ENCODE measurements around the gene PPID.
"Not testable (repeated sequence)": the region's sequence is repeated elsewhere in the genome, so short reads cannot be mapped to it uniquely, and the experiment has no call there.

Gene PPID

DNA sequence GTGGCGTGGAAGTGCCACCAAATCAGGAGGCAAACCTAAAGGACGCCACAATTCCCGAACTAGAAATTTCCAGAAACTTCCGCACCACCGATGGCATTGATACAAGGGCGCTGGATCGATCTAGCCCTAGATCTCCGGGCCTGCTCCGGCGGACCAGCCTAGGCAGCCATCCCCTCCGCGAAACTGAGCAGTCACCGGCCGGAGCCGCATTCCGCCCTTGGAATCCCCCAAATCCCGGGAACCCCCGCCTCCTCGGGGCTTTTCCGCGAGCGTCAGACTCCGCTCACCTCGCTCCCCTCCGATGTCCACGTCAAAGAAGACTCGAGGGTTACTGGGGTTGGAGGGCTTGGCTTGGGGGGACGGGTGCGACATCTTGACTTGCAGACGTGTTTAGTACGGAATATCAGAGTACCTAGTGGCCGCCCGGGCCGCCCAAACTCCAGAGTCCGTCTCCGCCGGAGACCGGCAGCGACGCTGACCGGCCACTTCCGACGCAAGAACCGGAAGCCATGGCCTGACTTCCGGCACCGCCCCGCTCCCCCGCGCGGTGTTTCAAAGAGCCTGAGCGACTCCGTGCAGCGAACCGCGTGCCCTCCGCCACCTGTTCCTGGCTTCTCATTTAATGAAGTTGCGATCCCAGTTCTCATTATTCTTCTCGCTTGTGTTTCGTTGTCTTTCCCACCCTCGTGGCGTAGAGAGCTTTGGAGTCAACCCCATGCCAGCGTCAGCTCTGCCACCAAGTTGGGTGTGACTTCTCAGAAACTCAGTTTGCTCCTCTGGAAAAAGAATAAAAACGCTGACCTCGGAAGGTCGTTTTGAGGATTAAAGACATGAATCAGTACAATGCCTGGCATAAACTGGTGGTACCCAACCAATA, at the start of gene PPID:
Gene PPID (minus strand): TSS at position 480 of the 877 bp plus-strand sequence. CDS start 108 bp downstream, at position 372.
- peak; percentile 7 for DNase-seq

DNA sequence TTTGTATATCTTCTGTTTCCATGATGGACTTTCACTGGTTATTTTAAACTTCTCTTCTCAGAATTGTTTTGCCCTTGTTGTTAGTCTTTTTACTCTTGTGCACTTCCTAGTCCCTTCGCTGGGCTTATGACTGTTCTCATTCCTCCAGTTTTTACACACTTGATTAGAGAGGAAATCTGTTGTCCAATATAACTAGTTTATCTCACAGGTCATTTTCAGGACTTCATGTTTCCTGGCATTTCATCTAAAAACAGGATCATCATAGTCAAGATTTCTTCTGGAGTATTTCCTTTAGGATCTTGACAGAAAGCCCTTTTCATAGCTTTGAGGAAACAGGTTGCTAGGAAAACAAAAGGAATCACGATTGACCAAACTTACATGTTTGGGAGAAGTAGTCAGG, 48.6 kb upstream of the PPID start:
- DNase-seq, result no peak

DNA sequence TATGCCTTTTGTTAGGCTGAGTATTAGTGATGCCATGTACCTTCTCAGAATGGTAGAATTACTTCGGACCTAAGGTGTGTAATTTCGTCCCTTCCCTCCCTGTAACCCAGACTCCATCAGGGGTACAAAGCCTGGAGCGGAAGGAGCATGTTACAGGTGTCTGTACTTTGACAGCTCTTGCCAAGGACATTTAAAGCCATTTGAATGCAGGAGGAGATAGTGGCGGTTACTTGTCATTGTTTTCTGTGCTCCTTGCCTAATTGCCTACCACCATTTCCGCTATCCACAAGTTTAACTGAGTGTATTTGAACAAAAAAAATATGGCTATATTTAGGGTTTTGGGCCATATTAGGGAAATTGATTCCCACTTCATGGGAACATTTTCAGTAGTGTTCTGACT, 47.5 kb upstream of the PPID start:
- DNase-seq, result no peak

DNA sequence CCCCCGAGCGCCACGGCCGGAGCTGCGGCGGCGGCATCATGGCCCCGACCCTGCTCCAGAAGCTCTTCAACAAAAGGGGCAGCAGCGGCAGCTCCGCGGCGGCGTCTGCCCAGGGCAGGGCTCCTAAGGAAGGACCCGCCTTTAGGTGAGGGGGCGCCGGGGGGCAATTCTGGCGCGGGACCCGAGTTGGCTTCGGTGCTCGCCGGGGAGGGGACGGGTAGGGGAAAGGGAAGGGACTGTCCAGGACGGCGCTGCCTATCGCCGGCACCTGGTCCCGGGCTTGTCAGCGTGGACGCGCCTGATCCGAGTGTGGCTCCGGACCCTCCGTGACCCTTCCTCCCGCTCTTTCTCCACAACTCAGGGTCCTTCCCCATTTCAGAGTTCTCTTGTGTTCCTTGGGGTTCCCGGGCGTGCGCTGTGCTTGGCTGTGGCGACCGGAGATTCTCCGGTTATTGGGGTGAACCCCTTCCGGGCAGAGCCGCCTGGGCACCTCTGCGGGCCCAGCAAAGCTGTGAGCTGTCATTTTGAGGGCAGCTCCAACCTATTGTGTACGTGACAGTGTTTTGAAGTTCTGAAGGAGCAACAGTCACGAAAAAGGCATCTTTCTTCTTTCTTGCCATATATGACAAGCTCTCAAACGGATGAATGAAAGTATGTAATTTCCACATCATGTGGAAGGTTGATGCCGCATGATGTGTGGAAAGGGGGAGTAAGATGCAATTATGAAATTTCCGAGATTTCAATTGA, 46.2 kb upstream of the PPID start:
- no peak for DNase-seq

DNA sequence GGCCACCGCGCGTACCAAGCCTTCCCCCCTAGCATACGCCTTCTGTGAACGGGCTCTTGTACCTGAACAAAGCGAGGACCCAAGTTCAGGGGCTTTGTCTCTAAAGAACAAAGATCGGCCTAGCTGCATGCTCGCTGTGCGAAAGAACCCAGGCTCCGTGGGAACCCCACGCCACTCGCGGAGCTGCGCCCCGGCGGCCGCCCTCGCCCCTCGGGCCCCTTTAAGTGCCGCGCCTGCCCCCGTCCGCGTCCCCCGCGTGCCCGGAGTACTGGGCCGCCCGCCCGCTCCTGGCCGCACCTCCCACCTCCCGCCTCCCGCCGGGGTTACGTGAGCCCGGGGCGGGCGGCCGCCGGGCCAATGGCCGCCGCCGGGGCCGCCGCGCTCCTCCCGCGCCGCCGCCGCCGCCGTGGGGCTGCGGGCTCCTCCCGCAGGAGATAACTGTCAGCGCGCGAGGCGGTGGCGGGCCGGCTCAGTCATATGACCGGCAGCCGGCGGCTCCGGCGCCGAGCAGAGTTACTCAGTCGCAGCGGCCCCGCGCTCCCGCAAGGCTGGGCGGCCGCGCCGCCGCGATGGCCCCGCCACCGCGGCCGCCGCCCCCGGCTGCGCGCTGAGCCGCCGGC, 45.5 kb upstream of the PPID start, which contains the start of gene FNIP2:
Gene FNIP2 (plus strand): TSS at position 472 of the 620 bp plus-strand sequence. CDS start 187 bp downstream, outside the sequence.
- no peak for DNase-seq

DNA sequence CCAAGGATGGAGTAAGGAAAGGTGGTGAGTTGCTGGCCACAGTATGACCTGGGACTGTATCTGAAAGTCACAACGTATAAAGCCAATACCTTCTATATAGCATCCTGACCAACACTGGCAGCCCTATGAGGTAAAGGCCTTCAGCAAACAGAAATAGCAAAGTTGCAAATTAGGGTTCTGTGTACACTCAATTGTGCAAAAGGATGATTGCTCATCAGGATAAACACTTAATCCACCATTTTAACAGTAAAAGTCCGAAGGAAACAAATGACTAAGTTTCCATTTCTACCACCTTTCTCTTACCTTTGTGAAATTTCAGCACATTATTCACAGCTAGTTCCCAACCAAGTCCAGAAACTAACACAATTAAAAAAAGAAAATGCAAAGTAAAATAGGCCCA, 44.3 kb upstream of the PPID start:
- DNase-seq, result no peak

DNA sequence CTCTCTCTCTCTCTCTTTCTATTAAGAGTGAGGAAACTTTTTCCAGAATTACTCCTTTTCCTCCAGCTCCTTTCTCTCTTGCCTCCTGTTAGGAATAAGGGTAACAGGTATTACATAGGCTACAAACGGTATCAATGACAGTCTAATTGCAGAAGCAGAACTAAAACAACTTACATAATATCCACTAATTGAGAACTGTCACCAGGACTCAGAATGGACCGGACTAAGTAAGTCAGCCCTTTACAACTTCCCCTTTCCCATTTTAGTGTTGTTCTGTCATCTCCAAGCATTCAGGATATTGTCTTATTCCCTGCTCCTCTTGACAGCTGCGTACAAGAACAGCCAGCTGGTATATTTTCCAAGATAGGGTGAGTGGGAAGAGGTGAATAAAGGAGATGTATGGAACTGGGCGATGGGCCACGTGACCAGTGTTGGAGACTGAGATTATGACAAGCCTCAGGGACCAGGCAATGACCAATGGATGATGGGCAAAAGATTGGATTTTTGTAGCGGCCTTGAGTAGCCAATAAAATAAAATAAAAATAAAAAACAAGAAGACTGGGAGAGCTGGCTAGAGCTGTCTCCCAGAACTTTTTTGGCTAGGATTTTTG, 43.3 kb upstream of the PPID start:
- DNase-seq, result no peak

DNA sequence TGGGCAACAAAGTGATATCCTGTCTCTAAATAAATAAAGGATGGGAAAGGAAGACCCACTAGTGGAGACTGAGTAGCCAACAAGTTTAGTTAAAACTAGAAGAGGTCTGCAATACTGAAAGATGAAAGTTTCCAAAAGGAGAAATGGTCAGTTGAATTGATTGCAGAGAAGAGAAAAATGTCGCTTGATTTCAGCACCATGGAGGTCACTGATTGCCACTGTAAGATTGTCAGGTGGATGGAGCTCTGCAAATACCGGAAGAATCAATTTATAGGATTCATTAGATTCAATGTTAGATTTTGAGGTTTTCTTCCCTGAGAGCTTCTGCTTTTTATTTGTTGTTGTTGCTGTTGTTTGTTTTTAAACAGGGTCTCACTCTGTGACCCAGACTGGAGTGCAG, 40.3 kb upstream of the PPID start:
- DNase-seq, result no peak

DNA sequence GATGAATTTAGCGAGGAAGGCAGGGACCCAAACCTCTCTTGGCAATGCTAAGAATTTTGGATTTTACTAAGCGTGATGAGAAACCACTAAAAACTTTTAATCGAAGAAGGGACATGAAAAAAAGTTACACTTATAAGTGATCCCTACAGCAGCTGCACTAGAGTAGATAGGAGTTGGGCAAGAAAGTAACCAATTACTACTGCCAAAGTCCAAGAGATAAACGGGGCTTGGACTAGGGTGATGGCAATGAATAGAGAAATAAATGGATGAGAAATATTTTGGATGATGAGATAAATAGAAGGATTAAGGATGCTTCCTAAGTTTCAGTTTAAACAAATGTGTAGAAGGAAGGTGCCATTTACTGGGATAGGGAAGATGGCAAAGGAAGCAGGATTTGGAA, 39.4 kb upstream of the PPID start:
- no peak for DNase-seq

DNA sequence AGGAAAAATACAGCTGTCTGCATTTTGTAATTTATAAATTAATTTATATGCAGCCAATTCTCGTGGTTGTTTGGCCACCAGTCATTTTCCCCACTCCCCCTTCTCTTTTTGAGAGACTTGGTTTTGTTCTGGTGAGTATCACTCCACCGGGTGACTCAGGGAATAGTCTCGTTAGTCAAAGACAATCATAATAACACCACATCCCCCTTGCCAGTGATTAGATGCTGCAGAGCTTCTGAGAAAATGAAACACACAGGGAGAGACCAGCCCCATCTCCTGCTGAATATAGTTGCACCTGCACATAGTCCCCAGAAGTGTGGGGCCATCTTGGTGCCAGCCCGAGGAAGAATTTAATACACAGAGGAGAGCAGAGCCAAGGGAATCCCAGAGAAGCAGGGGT, 37.7 kb upstream of the PPID start:
- no peak for DNase-seq

DNA sequence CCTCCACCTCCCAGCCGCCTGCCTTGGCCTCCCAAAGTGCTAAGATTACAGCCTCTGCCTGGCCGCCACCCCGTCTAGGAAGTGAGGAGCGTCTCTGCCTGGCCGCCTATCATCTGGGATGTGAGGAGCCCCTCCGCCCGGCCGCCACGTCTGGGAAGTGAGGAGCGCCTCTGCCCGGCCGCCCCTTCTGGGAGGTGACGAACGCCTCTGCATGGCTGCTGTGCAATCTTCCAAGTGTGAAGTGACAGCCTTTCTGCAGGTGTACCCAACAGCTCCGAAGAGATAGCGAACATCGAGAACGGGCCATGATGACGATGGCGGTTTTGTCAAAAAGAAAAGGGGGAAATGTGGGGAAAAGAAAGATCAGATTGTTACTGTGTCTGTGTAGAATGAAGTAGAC, 36.3 kb upstream of the PPID start:
- not testable (repeated sequence) for DNase-seq

DNA sequence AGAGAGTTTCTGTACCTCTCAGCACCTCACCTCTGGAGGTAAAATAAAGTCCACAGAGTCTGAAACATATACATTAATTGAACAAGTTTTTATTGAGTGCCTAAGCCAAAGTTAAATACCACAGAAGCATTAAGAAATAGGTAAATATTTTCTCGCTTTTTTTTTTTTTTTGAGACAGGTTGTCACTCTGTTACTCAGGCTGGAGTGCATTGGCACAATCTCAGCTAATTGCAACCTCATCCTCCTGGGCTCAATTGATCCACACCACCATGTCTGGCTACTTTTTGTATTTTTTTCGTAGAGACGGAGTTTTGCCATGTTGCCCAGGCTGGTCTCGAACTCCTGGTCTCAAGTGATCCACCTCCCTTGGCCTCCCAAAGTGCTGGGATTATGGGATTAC, 35.5 kb upstream of the PPID start:
- DNase-seq, result no peak

DNA sequence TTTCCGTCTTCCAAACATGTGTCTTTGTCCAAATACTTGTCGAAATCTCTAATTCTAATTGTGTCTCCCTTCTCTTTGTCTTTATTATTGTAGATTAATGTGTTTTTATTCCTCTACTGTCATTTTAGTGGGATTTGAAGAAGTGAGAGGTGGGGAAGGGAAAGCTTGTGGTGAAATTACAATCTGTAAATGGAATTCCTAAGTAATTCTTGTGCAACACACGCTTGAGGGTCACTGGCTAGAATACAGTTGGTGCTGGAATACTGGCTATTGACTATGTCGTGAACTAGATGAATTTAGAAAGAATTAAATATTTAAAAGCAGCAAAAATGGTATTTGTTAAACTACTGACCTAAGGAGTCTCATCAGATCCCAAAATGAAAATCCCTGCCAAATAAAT, 34.9 kb upstream of the PPID start:
- no peak for DNase-seq

DNA sequence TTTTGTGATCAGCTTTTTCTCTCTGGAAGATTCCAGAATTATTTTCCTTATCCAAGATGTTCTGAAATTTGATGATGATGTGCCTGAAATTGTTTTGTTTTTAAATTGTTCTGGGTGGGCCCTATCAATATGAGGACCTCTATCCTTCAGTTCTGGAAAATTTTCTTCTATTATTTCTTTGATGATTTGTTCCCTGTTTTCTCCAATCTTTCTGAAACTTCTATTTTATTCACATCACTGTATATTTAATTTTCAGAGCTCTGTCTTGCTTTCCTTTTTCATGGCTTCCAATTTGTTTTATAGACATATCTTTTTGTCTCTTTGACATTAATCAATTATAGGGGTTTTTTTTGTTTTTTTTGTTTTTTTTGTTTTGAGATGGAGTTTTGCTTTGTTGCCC, 33.4 kb upstream of the PPID start:
- DNase-seq, result no peak

DNA sequence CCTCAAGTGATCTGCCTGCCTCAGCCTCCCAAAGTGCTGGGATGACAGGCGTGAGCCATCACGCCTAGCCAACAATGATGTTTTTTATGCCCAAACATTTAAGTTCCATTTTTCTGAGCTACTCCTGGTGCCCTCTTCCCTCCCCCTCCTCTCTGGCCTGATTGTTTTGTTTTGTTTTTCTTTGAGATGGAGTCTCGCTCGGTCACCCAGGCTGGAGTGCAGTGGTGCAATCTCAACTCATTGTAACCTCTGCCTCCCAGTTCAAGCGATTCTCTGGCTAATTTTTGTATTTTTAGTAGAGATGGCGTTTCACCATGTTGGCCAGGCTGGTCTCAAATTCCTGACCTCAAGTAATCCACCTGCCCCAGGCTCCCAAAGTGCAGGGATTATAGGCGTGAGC, 32.6 kb upstream of the PPID start:
- not testable (repeated sequence) for DNase-seq

DNA sequence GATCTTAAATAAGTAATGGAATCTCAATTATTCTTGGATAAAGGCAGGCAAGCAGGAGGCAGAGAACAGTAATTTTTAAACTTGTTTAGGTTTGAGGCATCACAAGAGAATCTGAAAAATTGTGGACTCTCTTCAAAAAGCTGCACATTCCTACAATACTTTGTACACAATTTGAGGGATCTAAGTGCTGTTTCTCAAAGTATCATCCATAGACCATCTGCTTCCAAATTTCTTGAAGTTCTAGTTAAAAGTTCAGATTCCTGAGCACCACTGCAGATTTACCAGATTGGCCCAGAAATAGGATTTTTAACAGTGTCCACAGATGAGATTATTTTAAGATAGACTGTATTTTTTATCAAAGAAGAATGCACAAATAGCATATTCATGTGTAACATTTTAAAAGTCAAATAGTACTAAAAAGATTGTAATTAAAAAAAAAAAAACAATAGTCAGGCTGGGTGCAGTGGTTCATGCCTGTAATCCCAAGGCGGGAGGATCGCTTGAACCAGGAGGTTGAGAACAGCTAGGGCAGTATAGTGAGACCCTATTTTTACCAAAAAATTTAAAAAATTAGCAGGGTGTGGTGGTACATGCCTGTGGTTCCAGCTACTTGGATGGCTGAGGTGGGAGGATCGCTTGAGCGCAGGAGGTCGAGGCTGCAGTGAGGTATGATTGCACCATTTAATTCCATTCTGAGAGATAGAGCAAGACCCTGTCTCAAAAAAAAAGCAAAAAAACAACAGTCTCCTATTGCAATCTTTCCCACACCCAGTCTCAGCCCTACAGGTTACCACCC, 31.4 kb upstream of the PPID start:
- no peak for DNase-seq

DNA sequence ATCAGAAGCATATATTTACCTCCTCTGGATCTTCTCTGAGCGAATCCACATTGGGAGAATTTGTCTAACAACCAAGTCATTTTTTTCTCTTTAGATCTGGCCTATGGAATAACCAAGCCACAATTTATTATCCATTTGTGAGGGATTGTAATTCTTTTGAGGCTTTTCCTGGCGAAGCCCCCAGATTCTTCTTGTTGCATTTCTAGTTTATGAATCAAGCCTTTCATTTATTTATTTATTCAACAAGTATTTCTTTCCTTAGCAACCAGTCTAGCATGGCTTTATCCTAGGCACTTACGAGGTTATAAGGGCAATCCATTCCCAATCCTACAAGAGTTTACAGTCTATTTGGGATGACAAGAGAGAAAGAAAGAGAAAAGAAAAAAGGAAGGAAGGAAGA, 27.2 kb upstream of the PPID start:
- DNase-seq, result no peak

DNA sequence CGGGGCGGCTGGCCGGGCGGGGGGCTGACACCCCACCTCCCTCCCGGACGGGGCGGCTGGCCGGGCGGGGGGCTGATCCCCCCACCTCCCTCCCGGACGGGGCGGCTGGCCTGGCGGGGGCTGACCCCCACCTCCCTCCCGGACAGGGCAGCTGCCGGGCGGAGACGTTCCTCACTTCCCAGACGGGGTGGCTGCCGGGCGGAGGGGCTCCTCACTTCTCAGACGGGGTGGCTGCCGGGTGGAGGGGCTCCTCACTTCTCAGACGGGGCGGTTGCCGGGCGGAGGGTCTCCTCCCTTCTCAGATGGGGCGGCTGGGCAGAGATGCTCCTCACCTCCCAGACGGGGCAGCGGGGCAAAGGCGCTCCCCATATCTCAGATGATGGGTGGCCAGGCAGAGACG, 23.3 kb upstream of the PPID start:
- DNase-seq, result not testable (repeated sequence)

DNA sequence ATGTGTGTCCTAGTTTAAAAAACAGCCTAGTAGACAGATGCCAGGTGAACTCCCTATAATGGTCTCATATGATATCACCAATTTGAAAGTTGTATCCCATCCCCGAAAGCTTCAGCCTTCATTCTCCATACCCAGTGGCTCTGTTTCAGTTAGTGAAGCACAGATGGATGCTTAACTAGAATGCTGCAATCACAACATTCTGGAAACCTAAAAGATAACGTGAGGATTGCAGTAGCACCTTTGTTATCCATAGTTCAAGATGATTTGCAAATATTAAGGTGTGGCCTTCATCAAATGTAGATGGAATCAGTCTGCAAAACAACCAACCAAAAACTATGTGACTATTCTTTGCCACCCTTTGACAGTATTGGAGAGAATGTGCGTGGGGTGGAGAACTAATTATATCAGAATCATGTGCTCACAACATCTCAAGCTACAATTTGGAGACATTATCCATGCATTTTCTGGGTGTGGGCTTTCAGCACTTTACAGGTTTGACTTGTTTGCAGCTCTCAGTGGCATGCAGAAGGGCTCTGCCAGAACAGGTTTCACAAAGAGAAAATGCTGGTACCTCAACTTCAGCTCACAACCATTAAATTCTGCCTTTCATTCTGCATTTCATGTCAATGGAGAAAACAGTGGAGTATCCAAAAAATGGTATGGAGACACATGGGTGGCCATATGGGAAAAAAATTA, 18.3 kb upstream of the PPID start:
- no peak for DNase-seq

DNA sequence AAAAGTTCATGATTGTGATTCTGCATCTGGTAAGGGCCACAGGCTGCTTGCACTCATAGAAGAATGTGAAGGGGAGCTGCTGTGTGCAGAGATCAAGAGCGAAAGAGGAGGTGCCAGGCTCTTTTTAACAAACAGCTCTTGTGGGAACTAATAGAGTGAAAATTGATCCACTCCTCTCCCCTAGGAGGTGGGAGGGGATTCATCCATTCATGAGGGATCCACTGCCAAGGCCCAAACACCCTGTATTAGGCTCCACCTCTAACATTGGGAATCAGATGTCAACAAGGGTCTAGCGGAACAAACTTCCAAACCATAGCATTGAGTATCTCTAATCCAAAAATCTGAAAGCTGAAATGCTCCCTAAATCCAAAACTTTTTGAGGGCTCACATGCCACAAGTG, 16.4 kb upstream of the PPID start:
- DNase-seq, result no peak

DNA sequence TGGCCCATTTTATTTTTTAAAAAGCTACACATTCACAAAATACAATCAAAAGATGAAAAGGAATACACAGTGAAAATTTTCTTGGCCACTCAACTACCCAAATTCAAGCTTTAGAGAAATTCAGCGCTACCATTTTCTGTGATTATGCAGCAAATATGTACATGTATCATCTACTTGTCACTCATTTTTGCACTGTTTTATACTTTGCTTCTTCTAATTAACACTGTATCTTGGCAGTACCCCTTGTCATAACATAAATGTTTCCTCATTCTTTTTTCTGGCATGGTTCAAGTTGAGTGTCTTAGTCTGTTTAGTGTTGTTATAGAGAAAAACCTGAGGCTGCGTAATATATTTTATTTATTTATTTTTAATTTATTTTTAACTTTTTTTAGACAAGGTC, 15.7 kb upstream of the PPID start:
- no peak for DNase-seq

Measured in NK-92 treated with Interleukin-12 subunit alpha and Interleukin-12 subunit beta, amount 100 ng/mL, for 24 hours (cell line).